HUES64 (cell line): ENCODE data around the gene HS3ST3A1.

Experiments
- H3K27ac ChIP-seq: 2 replicates; pipeline ENCODE4 v1.7.0; 2013; ENCODE audit warnings: low read depth, low read length, inconsistent platforms
- H3K27me3 ChIP-seq: 2 replicates; pipeline ENCODE4 v1.6.1; 2013; ENCODE audit warnings: mild to moderate bottlenecking, low read length; ENCODE audit not compliant: insufficient read depth
- H3K36me3 ChIP-seq: 2 replicates; pipeline ENCODE4 v1.6.1; 2013; ENCODE audit warnings: mild to moderate bottlenecking, low read length; ENCODE audit not compliant: insufficient read depth
- H3K4me1 ChIP-seq: 2 replicates; pipeline ENCODE4 v1.6.1; 2013; ENCODE audit warnings: mild to moderate bottlenecking, low read length, moderate library complexity; ENCODE audit not compliant: insufficient read depth
- H3K4me3 ChIP-seq: 2 replicates; pipeline ENCODE4 v1.5.1; 2013; ENCODE audit warnings: mild to moderate bottlenecking, low read length, moderate library complexity
- H3K9ac ChIP-seq: 2 replicates; pipeline ENCODE4 v1.6.1; 2013; ENCODE audit warnings: mild to moderate bottlenecking, low read depth, low read length
- H3K9me3 ChIP-seq: 2 replicates; pipeline ENCODE4 v1.6.1; 2013; ENCODE audit warnings: low read depth, low read length; ENCODE audit not compliant: insufficient read depth
- WGBS: fragments of 150-250, 120-280 bp; methylation state at CpG from one replicate; pipeline ENCODE4 v1.1.7; 2013; ENCODE audit warnings: missing lambda C conversion rate; 5-methylcytosine and 5-hydroxymethylcytosine counted together

HS3ST3A1 gene

DNA sequence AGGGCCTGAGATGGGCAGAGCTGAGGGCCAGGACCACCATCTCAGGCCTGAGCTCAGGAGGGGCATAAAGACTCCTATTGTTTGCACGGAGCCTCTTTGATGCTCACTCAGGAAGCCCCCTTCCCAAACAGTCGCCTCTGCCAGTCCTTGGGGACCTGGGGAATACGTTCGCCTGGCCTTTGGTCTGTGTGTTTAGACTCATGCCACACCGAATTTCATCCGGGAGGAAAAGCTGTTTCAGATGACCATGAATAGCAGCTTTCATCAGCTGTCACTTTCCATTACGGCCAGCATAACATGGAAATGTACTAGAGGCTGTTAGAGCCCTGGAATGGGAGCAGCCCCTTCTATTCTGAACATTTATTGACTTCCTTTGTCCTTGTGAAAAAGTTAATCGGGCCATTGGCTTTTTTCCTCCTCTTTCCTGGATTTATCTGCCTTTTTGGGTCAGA is 139.0 kb downstream of the HS3ST3A1 start:
- Histone ChIP-seq H3K4me1 (no peaks in the 10 kb centered on the region), H3K27ac (no peak overlapping the region), H3K27me3 (no peaks in the 10 kb centered on the region), H3K36me3 (no peaks in the 10 kb centered on the region), H3K9ac (no peak overlapping the region), H3K4me3 (no peak overlapping the region), H3K9me3 (no peaks in the 10 kb centered on the region)
- WGBS = 91% methylated on average over 8 of the region's 8 CpGs

DNA sequence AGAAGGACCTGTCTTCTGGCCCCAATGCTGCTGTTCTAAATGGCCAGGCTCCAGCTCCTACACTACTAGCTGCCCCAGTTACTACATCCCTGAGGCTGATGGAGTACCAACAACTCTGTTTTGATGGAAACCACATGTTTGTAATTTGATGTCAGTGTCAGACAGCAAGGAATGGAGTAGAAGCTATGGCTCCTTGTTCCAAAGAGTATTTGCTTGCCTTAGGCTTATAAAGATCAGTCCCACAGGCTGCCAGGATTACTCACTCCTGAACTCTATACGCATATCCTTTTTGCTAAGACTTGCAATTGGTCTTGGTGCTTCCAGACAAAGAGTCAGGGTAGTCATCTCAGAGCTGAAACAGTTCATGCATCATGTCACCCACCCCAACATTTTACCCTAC is 139.6 kb downstream of the HS3ST3A1 start:
- no peaks in the 10 kb centered on the region for H3K27me3 ChIP-seq
- WGBS = 98% methylated on average over 1 of the region's 1 CpG
- no peaks in the 10 kb centered on the region for H3K9me3 ChIP-seq
- H3K36me3 ChIP-seq = no peaks in the 10 kb centered on the region
- no peak overlapping the region for H3K27ac ChIP-seq
- no peak overlapping the region for H3K9ac ChIP-seq
- H3K4me3 ChIP-seq = no peak overlapping the region
- no peaks in the 10 kb centered on the region for H3K4me1 ChIP-seq

DNA sequence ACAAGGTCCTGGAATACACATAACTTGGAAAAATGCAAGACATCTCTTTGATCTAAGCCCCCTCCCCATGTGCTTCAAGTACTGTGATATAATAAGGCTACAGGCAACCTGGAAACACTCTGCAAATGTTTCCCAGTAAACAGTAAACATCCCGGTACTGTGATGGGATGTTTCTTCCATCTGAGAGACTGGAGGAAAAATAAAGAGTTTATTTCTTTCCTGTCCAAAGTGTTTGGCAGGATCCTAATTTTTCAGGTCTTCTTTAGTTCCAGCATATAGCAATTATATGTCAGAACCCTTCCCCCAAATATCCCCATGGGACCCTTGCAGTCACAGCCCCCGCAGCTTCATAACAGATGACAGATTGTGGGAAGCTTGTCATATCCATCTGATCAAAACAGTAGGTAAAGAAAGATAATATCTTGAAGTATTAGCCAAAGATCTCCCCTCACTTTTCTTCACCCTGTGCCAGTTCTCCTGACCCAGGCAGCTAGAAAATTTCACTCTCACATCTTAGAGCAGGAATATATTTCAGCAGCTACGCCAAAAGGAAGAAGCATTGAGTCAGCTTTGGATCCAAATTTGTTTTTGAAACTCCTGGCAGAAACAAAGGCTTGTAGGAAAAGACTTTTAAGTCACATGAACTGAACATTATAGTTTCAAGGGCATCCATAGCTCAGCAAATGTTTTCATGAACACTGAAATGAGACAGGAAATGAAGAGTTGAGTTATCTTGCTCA is 141.3 kb downstream of the HS3ST3A1 start:
- Histone ChIP-seq H3K9ac (no peak overlapping the region), H3K36me3 (no peaks in the 10 kb centered on the region), H3K27ac (no peak overlapping the region), H3K4me3 (no peak overlapping the region), H3K27me3 (no peaks in the 10 kb centered on the region), H3K9me3 (no peaks in the 10 kb centered on the region), H3K4me1 (no peaks in the 10 kb centered on the region)
- WGBS = 89% methylated on average over 3 of the region's 3 CpGs

DNA sequence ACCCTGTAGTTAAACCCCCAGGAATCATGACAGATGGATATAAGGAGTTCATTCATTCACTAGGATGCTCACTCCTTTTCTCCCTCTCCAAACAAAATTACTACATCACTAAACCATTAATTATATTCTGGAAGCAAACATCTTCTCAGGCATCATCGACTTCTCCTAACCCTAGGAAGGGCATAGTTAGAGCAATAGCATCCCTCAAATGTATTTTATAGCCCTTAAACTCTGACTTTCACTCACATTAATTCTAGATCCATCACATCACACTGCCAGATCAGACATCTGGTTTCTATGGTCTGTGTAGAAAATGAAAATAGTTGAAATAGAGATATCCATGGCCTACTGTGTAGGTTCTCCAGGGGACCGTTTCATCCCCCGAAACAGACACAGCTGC is 143.9 kb downstream of the HS3ST3A1 start:
- H3K4me3 ChIP-seq = no peak overlapping the region
- H3K36me3 ChIP-seq = no peaks in the 10 kb centered on the region
- no peaks in the 10 kb centered on the region for H3K27me3 ChIP-seq
- H3K4me1 ChIP-seq = no peaks in the 10 kb centered on the region
- H3K9me3 ChIP-seq = no peaks in the 10 kb centered on the region
- 89% methylated on average over 3 of the region's 3 CpGs for WGBS
- H3K27ac ChIP-seq = no peak overlapping the region
- no peak overlapping the region for H3K9ac ChIP-seq
